Suprapubic skin (tissue), 4 donors: ENCODE results near the gene CASKIN2. TPM values are rescaled to one million over a fixed set of nuclear protein-coding genes. Genes with fewer than 3 reads are reported as not detected.

Source experiments
- DNase-seq, 2 donors: peaks; one replicate each; pipeline ENCODE4 v3.0.0-alpha.2; 2019; ENCODE audit warnings: low spot score in 2 of 2
- H3K27ac ChIP-seq: fragments of 200-600 bp; sonication (generic); one replicate; pipeline ENCODE4 v1.5.1; 2019
- H3K27me3 ChIP-seq: fragments of 200-600 bp; sonication (generic); one replicate; pipeline ENCODE4 v1.5.1; 2019
- H3K36me3 ChIP-seq: fragments of 200-600 bp; sonication (generic); one replicate; pipeline ENCODE4 v1.5.1; 2019
- H3K4me1 ChIP-seq: fragments of 200-600 bp; sonication (generic); one replicate; pipeline ENCODE4 v1.5.1; 2019
- H3K4me3 ChIP-seq: fragments of 200-600 bp; sonication (generic); one replicate; pipeline ENCODE4 v1.5.1; 2019; ENCODE audit warnings: mild to moderate bottlenecking
- H3K9me3 ChIP-seq: fragments of 200-600 bp; sonication (generic); one replicate; pipeline ENCODE4 v1.5.1; 2019
- CTCF ChIP-seq, 2 donors: fragments of 200-600 bp in 1 of 2; fragments of 450-650 bp in 1 of 2; sonication (generic) in 1 of 2; IDR thresholded peaks; one replicate each; pipeline ENCODE4 v1.5.1; 2016 to 2019; ENCODE audit warnings: antibody characterized with exemption in 2 of 2, mild to moderate bottlenecking in 1 of 2, moderate library complexity in 1 of 2
- EP300 ChIP-seq: sonication (generic); formaldehyde crosslinking; IDR thresholded peaks from one replicate; pipeline ENCODE4 v1.6.1; 2017; ENCODE audit warnings: antibody characterized with exemption
- POLR2A ChIP-seq, 2 donors: fragments of 450-650 bp; IDR thresholded peaks; one replicate each; pipeline ENCODE4 v1.6.1; 2017; ENCODE audit warnings: antibody characterized with exemption in 2 of 2, mild to moderate bottlenecking in 2 of 2, moderate library complexity in 2 of 2
- POLR2AphosphoS5 ChIP-seq, 3 donors: sonication (generic); formaldehyde crosslinking; IDR thresholded peaks; one replicate each; pipeline ENCODE4 v1.6.1; 2017; ENCODE audit warnings: antibody characterized with exemption in 3 of 3
- WGBS: methylation state at CpG from one replicate; pipeline ENCODE4 v1.1.5; 2018; 5-methylcytosine and 5-hydroxymethylcytosine counted together
- total RNA-seq, 4 donors: library from RNA; depleted of rRNA; stranded (reverse); fragments of >200 nt; gene quantifications; one replicate each; pipeline ENCODE4 v1.1.0, GENCODE V29; 2016

Gene CASKIN2
- total RNA-seq, 4 donors from 2014 or later, result 18.7 to 25.1 (median 22.1) TPM

GRCh38 chr17:75561927-75562603 lies 46.7 kb upstream of the CASKIN2 start:
- H3K4me3 ChIP-seq, result no peak overlapping the region
- H3K27me3 ChIP-seq, result no peaks in the 10 kb centered on the region
- peaks cover 30% of the 10 kb centered on the region for H3K36me3 ChIP-seq
- H3K9me3 ChIP-seq, result no peaks in the 10 kb centered on the region
- DNase-seq, result no peak
- peaks cover 10% of the 10 kb centered on the region for H3K4me1 ChIP-seq
- 73% methylated on average over 5 of the region's 5 CpGs for WGBS
- TF ChIP-seq EP300 (no peak), POLR2A (IDR thresholded peaks at IDR 0.05) (no peak), CTCF (IDR thresholded peaks at IDR 0.05) (no peak), POLR2AphosphoS5 (IDR thresholded peaks at IDR 0.05) (no peak)
- H3K27ac ChIP-seq, result no peak overlapping the region

- TF ChIP-seq CTCF (IDR thresholded peaks at IDR 0.05) (no peak), POLR2AphosphoS5 (IDR thresholded peaks at IDR 0.05) (no peak), EP300 (no peak), POLR2A (IDR thresholded peaks at IDR 0.05) (no peak)
- Histone ChIP-seq H3K4me1 (peaks cover 12% of the 10 kb centered on the region), H3K4me3 (no peak overlapping the region), H3K36me3 (peaks cover 26% of the 10 kb centered on the region), H3K9me3 (no peaks in the 10 kb centered on the region), H3K27me3 (no peaks in the 10 kb centered on the region), H3K27ac (no peak overlapping the region)
- DNase-seq, result no peak
- WGBS, result 86% methylated on average over 7 of the region's 9 CpGs
Measured at GRCh38 chr17:75559958-75560533, 44.7 kb upstream of the CASKIN2 start.

- H3K4me3 ChIP-seq, result no peak overlapping the region
- H3K36me3 ChIP-seq, result peaks cover 20% of the 10 kb centered on the region
- peaks cover 4% of the 10 kb centered on the region for H3K4me1 ChIP-seq
- TF ChIP-seq CTCF (IDR thresholded peaks at IDR 0.05), result no peak
- no peak for TF ChIP-seq EP300
- 89% methylated on average over 24 of the region's 38 CpGs for WGBS
- no peaks in the 10 kb centered on the region for H3K27me3 ChIP-seq
- no peaks in the 10 kb centered on the region for H3K9me3 ChIP-seq
- H3K27ac ChIP-seq, result no peak overlapping the region
- no peak for DNase-seq
Measured at GRCh38 chr17:75558666-75559530, 43.6 kb upstream of the CASKIN2 start.

GRCh38 chr17:75557852-75558665 lies 42.7 kb upstream of the CASKIN2 start:
- DNase-seq, result peak in 1 of 2 donors; percentile 58
- Histone ChIP-seq H3K27ac (no peak overlapping the region), H3K27me3 (no peaks in the 10 kb centered on the region), H3K9me3 (no peaks in the 10 kb centered on the region), H3K36me3 (peaks cover 12% of the 10 kb centered on the region), H3K4me1 (peaks cover 4% of the 10 kb centered on the region), H3K4me3 (no peak overlapping the region)
- TF ChIP-seq CTCF (IDR thresholded peaks at IDR 0.05) (no peak), POLR2AphosphoS5 (IDR thresholded peaks at IDR 0.05) (no peak), POLR2A (IDR thresholded peaks at IDR 0.05) (no peak), EP300 (no peak)
- no CpG with 5 or more reads among the region's 18 CpGs for whole genome bisulfite sequencing
